IPS-20b (cell line): Measurements from ENCODE around the gene ACADS.

Source experiments
- H3K27ac ChIP-seq: one replicate; pipeline ENCODE4 v1.5.1; 2013; ENCODE audit warnings: low read length
- H3K27me3 ChIP-seq: 2 replicates; pipeline ENCODE4 v1.6.1; 2013; ENCODE audit warnings: mild to moderate bottlenecking, low read length, inconsistent platforms; ENCODE audit not compliant: insufficient read depth
- H3K36me3 ChIP-seq: 2 replicates; pipeline ENCODE4 v1.6.1; 2013; ENCODE audit warnings: low read depth, mild to moderate bottlenecking, inconsistent platforms, low read length, moderate library complexity; ENCODE audit not compliant: insufficient read depth
- H3K4me1 ChIP-seq: 2 replicates; pipeline ENCODE4 v1.6.1; 2013; ENCODE audit warnings: mild to moderate bottlenecking, control low read depth, inconsistent platforms, low read length, moderate library complexity; ENCODE audit not compliant: insufficient read depth
- H3K4me3 ChIP-seq: 2 replicates; pipeline ENCODE4 v1.5.1; 2013; ENCODE audit warnings: mild to moderate bottlenecking, low read length, inconsistent platforms
- H3K9ac ChIP-seq: 2 replicates; pipeline ENCODE4 v1.6.1; 2013; ENCODE audit warnings: low read depth, mild to moderate bottlenecking, inconsistent platforms, low read length, moderate library complexity
- H3K9me3 ChIP-seq: 2 replicates; pipeline ENCODE4 v1.6.1; 2013; ENCODE audit warnings: mild to moderate bottlenecking, low read depth, low read length, inconsistent platforms; ENCODE audit not compliant: insufficient read depth

The ACADS gene

DNA sequence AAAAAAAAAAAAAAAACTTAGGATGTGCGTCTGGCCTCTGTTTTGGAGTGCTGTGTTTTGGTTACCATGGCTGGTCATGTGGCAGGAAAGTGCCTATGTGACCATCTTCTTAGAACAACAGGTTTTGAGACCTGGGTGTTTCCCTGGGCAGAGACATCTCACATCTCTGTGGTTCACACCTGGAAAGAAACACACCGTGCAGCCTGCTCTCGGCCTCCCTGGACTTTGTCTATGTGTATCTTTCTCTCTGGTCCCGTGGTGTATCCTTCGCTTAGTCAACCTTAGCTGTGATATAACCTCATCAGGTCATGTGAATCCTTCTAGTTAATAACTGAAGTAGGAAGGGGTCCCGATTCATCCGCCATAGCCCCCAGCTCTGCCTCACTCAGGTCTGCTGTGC is 22.6 kb downstream of the ACADS start:
- Histone ChIP-seq H3K27ac (no peak overlapping the region), H3K4me3 (no peak overlapping the region), H3K4me1 (no peaks in the 10 kb centered on the region), H3K36me3 (no peaks in the 10 kb centered on the region), H3K9me3 (no peaks in the 10 kb centered on the region), H3K27me3 (no peaks in the 10 kb centered on the region), H3K9ac (no peak overlapping the region)

DNA sequence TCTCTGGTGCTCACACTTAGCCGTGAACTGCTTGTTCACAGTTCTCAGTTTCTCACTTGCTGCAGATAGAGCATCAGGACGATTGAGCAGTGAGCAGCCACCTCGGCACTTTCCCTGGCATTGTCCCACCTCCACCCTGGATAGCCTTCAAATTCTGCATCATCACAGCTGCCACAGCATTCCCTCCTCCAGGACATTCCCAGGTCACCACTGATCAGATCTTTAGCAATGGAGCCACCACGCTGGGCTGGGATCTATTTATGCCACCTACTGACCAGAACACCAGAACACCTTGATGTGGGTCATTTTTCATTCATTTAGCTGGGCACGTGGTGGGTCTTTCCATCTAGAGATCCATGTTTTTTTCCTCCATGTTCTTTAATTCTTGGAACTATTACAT is 23.6 kb downstream of the ACADS start:
- Histone ChIP-seq H3K4me3 (no peak overlapping the region), H3K4me1 (no peaks in the 10 kb centered on the region), H3K36me3 (no peaks in the 10 kb centered on the region), H3K27ac (no peak overlapping the region), H3K9me3 (no peaks in the 10 kb centered on the region), H3K27me3 (no peaks in the 10 kb centered on the region), H3K9ac (no peak overlapping the region)

GRCh38 chr12:120750806-120751205 is 25.2 kb downstream of the ACADS start:
- Histone ChIP-seq H3K9me3 (no peaks in the 10 kb centered on the region), H3K36me3 (no peaks in the 10 kb centered on the region), H3K27me3 (no peaks in the 10 kb centered on the region), H3K27ac (no peak overlapping the region), H3K4me1 (no peaks in the 10 kb centered on the region), H3K4me3 (no peak overlapping the region), H3K9ac (no peak overlapping the region)

- no peaks in the 10 kb centered on the region for H3K4me1 ChIP-seq
- H3K27ac ChIP-seq, result no peak overlapping the region
- no peak overlapping the region for H3K4me3 ChIP-seq
- no peaks in the 10 kb centered on the region for H3K9me3 ChIP-seq
- no peaks in the 10 kb centered on the region for H3K36me3 ChIP-seq
- no peaks in the 10 kb centered on the region for H3K27me3 ChIP-seq
- H3K9ac ChIP-seq, result no peak overlapping the region; the same call in 1 of the 2 replicates
These were observed 25.8 kb downstream of the ACADS start for GRCh38 chr12:120751389-120751788.

DNA sequence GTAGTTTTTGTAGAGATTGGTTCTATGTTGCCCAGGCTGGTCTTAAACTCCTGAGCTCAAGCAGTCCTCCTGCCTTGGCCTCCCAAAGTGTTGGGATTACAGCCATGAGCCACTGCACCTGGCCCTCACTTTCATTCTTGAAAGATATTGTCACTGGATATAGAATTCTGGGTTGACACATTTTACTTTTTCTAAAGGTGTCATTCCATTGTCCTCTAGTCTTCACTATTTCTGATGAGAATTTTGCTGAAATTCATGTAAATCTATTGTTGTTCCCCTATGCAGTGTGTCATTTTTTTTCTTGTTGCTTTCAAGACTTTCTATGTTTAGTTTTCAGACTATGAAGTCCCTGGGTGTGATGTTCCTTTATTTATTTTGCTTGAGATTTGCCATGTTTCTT is 29.2 kb downstream of the ACADS start:
- Histone ChIP-seq H3K36me3 (no peaks in the 10 kb centered on the region), H3K4me1 (peaks cover 11% of the 10 kb centered on the region; the same call in 1 of the 2 replicates), H3K4me3 (no peak overlapping the region), H3K9me3 (no peaks in the 10 kb centered on the region), H3K27ac (no peak overlapping the region), H3K27me3 (no peaks in the 10 kb centered on the region), H3K9ac (no peak overlapping the region)

- Histone ChIP-seq H3K4me1 (peaks cover 13% of the 10 kb centered on the region; the same call in 1 of the 2 replicates), H3K9ac (no peak overlapping the region), H3K27me3 (no peaks in the 10 kb centered on the region), H3K27ac (no peak overlapping the region), H3K36me3 (no peaks in the 10 kb centered on the region), H3K9me3 (no peaks in the 10 kb centered on the region), H3K4me3 (no peak overlapping the region)
These were observed 29.6 kb downstream of the ACADS start for GRCh38 chr12:120755269-120755668.

- no peak overlapping the region for H3K4me3 ChIP-seq
- H3K9ac ChIP-seq, result no peak overlapping the region
- no peaks in the 10 kb centered on the region for H3K9me3 ChIP-seq
- peaks cover 14% of the 10 kb centered on the region for H3K36me3 ChIP-seq
- peaks cover 13% of the 10 kb centered on the region; the same call in 1 of the 2 replicates for H3K4me1 ChIP-seq
- no peaks in the 10 kb centered on the region for H3K27me3 ChIP-seq
- no peak overlapping the region for H3K27ac ChIP-seq
These were observed 31.7 kb downstream of the ACADS start for GRCh38 chr12:120757226-120757742.

GRCh38 chr12:120757949-120758348 is 32.3 kb downstream of the ACADS start:
- Histone ChIP-seq H3K4me1 (peaks cover 13% of the 10 kb centered on the region; the same call in 1 of the 2 replicates), H3K27me3 (no peaks in the 10 kb centered on the region), H3K4me3 (no peak overlapping the region), H3K36me3 (peaks cover 17% of the 10 kb centered on the region), H3K27ac (no peak overlapping the region), H3K9ac (no peak overlapping the region), H3K9me3 (no peaks in the 10 kb centered on the region)

GRCh38 chr12:120758798-120759590 is 33.4 kb downstream of the ACADS start:
- Histone ChIP-seq H3K9me3 (no peaks in the 10 kb centered on the region), H3K36me3 (peaks cover 28% of the 10 kb centered on the region), H3K27me3 (no peaks in the 10 kb centered on the region)

DNA sequence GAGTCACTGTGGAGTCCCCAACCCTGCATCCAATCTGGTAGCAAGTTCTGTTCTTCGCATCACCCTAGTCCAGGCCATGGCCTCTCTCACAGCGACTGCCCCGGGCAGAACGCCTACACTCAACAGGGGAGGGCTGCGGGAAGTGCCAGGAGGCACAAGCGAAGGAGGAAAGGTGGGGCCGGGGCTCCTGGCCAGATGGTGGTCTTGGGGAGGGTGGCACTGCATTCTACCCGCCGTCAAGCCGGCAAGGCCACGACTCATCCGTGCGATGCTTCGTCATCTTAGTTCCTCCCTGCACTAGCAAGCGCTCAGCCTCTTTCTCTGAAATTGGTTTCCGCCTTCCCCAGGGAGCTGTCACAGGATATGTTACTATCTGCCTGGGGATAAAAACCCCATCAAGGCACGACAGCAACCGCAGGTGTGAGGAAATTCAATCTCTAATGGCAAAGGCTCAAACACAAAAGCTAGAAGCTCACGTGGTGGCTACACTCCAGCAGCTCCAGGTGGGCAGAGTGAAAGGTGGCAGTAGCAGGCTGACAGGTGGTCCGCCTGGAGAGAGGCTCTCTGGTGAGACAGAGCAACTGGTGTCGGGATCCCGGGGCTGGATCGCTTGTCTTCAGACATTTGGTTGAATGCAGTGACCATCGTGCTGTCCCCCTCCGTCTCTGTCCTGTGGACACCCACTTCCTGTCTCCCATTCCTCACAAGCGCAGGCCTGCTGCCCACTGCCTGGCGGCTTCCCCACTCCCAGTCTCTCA is 34.1 kb downstream of the ACADS start:
- Histone ChIP-seq H3K27ac (no peak overlapping the region), H3K9ac (no peak overlapping the region), H3K4me3 (no peak overlapping the region), H3K4me1 (peaks cover 13% of the 10 kb centered on the region; the same call in 1 of the 2 replicates), H3K36me3 (peaks cover 35% of the 10 kb centered on the region), H3K27me3 (no peaks in the 10 kb centered on the region), H3K9me3 (no peaks in the 10 kb centered on the region)

More at GRCh38 chr12:120758798-120759590, 33.4 kb downstream of the ACADS start:
- peaks cover 13% of the 10 kb centered on the region; the same call in 1 of the 2 replicates for H3K4me1 ChIP-seq
- H3K9ac ChIP-seq, result no peak overlapping the region
- no peak overlapping the region for H3K27ac ChIP-seq
- H3K4me3 ChIP-seq, result no peak overlapping the region

- no peak overlapping the region for H3K27ac ChIP-seq
- H3K9me3 ChIP-seq, result no peaks in the 10 kb centered on the region
- no peaks in the 10 kb centered on the region for H3K27me3 ChIP-seq
- H3K36me3 ChIP-seq, result peaks cover 44% of the 10 kb centered on the region
- H3K4me3 ChIP-seq, result no peak overlapping the region
- no peak overlapping the region for H3K9ac ChIP-seq
- peaks cover 13% of the 10 kb centered on the region; the same call in 1 of the 2 replicates for H3K4me1 ChIP-seq
These were observed 35.0 kb downstream of the ACADS start for GRCh38 chr12:120760349-120761254.
